Kidney (tissue), 14 donors: ENCODE data around the gene ARHGAP26. TPM values are rescaled to one million over a fixed set of nuclear protein-coding genes. Genes with fewer than 3 reads are reported as not detected.

Experiments used
- DNase-seq, 5 donors: peaks; one replicate each; pipeline ENCODE4 v3.0.0-alpha.2; 2013 to 2020
- FAIRE-seq: peaks from 2 replicates; lab custom pipeline; 2012; peaks lifted over from hg19 to GRCh38; lab: Jason Lieb, UNC
- H3K27ac ChIP-seq, 2 donors: one replicate each; pipeline ENCODE4 v1.7.0; 2013; ENCODE audit warnings: low read depth in 2 of 2, low read length in 2 of 2, inconsistent platforms in 1 of 2
- H3K27me3 ChIP-seq: one replicate; pipeline ENCODE4 v1.7.1; 2013; ENCODE audit warnings: low read length, inconsistent platforms; ENCODE audit not compliant: control insufficient read depth, insufficient read depth
- H3K36me3 ChIP-seq, 3 donors: one replicate each; pipeline versions ENCODE4 v1.7.0 to v1.7.1; 2013; ENCODE audit warnings: low read length in 3 of 3, control low read depth in 1 of 3, inconsistent platforms in 1 of 3; ENCODE audit not compliant: insufficient read depth in 3 of 3, control insufficient read depth in 2 of 3
- H3K4me1 ChIP-seq, 3 donors: one replicate each; pipeline versions ENCODE4 v1.7.0 to v1.7.1; 2013; ENCODE audit warnings: low read length in 3 of 3, inconsistent platforms in 1 of 3, low read depth in 1 of 3; ENCODE audit not compliant: control insufficient read depth in 2 of 3, insufficient read depth in 2 of 3
- H3K4me3 ChIP-seq, 3 donors: one replicate each; pipeline versions ENCODE4 v1.7.0 to v1.8.1; 2013; ENCODE audit warnings: low read length in 3 of 3, control low read depth in 1 of 3, inconsistent platforms in 1 of 3
- H3K9ac ChIP-seq, 3 donors: one replicate each; pipeline versions ENCODE4 v1.7.0 to v1.7.1; 2013; ENCODE audit warnings: low read length in 3 of 3, control low read depth in 1 of 3, inconsistent platforms in 1 of 3
- H3K9me3 ChIP-seq, 3 donors: one replicate each; pipeline versions ENCODE4 v1.7.0 to v1.7.1; 2013; ENCODE audit warnings: low read length in 3 of 3, control low read depth in 1 of 3, inconsistent platforms in 1 of 3; ENCODE audit not compliant: control insufficient read depth in 2 of 3, insufficient read depth in 1 of 3
- intact Hi-C: fragments of 100-400 bp; cut with DNase I; formaldehyde crosslinking; loops from one replicate; pipeline ENCODE4 v1.11.1; 2022
- polyA plus RNA-seq: library from polyadenylated mRNA; stranded (reverse); fragments of 350-450 nt; fragmentation: Illumina TruSeq; extraction: RNeasy Lipid Tissue Mini Kit (QIAGEN cat#74804); gene quantifications from one replicate; pipeline ENCODE4 v1.2.3, GENCODE V29; 2014; ENCODE audit warnings: low read depth, low replicate concordance; ENCODE audit not compliant: insufficient read depth
- total RNA-seq: library from RNA; stranded (reverse); fragmentation: NEBNext Ultra II Directional; extraction: Animal tissue kit (Norgen Biotek cat#: 25700); gene quantifications from one replicate; pipeline ENCODE4 v1.2.1, GENCODE V29; 2021
- TF ChIP-seq, protein P1 (sequence below): IDR thresholded peaks from 3 replicates; pipeline ENCODE4 v1.5.1; 2012; ENCODE audit warnings: mild to moderate bottlenecking, moderate library complexity, borderline replicate concordance; ENCODE audit not compliant: insufficient read depth; ENCODE audit errors: extremely low read depth
- donor health status: control.
- donor health status: control.
- donor health status: control.
- donor health status: control.
- donor health status: control.
- donor health status: DM: yes; HTN: yes; CAD: no.
- donor health status: Normal renal cell carcinoma (clear cell type).

Gene ARHGAP26
- total and polyA plus RNA-seq, 2 donors from 2014 or later: 2.5 to 85.7 TPM

DNA sequence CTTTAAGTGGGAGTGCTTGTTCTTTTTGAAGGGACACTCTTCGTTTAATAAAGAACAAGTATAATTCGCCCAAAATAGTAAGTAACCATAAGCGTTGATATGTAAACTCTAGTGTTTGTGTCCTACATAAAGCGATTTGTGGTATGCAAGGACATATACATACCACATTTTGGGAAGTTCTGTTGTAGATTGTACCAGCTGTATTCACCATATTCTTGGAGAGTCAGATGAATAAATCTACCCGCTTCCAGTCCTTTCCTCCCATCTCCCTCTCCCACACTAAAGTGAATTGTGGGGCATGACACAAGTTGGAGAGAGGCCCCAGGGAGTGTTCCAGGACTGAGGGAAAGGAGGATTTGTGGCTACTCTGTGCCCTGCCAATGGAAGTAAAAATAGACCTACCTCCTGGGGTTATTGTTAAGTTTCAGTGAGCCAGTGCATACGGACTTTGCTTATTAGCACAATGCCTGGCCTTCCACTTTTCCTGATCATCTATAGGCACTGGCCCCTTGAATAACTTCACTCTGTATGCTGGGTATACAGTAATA lies 40.6 kb downstream of the ARHGAP26 start:
- Histone ChIP-seq H3K9me3 (no peaks in the 10 kb centered on the region), H3K27me3 (no peaks in the 10 kb centered on the region), H3K9ac (no peak overlapping the region), H3K36me3 (no peaks in the 10 kb centered on the region), H3K4me1 (peaks cover 0 to 14% (median 4%) of the 10 kb centered on the region in 3 donors), H3K27ac (no peak overlapping the region), H3K4me3 (no peak overlapping the region)
- intact Hi-C loops: no loop called here
- FAIRE-seq: no peak
- DNase-seq: no peak
- TF ChIP-seq, protein P1, sequence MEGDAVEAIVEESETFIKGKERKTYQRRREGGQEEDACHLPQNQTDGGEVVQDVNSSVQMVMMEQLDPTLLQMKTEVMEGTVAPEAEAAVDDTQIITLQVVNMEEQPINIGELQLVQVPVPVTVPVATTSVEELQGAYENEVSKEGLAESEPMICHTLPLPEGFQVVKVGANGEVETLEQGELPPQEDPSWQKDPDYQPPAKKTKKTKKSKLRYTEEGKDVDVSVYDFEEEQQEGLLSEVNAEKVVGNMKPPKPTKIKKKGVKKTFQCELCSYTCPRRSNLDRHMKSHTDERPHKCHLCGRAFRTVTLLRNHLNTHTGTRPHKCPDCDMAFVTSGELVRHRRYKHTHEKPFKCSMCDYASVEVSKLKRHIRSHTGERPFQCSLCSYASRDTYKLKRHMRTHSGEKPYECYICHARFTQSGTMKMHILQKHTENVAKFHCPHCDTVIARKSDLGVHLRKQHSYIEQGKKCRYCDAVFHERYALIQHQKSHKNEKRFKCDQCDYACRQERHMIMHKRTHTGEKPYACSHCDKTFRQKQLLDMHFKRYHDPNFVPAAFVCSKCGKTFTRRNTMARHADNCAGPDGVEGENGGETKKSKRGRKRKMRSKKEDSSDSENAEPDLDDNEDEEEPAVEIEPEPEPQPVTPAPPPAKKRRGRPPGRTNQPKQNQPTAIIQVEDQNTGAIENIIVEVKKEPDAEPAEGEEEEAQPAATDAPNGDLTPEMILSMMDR: no peak

DNA sequence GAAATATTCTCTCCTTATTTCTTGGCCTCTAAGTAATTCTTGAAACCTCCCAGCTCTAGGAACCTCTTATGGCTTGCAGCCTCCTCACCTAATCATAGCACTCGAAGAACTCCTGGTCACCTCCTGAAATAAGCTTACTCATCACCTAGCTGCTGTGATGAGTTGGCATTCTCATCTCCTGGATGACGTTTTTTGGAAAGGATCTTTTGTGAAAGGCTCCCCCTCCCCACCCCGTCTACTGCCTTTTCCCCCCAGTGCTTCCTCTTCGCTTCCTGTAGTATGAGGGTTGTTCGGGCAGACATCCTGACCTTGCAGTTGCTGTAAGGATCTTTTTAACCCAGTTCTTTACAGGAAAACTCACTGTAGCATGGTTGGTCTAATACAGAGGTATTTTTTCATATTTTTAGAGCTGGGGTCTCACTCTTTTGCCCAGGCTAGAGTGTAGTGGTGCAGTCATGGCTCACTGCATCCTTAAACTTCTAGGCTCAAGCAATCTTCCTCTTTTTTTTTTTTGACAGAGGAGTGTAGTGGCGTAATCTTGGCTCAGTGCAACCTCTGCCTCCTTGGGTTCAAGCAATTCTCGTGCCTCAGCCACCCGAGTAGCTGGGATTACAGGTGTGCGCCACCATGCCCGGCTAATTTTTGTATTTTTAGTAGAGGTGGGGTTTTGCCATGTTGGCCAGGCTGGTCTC lies 41.8 kb downstream of the ARHGAP26 start:
- TF ChIP-seq, protein P1: no peak
- H3K27ac ChIP-seq: no peak overlapping the region

DNA sequence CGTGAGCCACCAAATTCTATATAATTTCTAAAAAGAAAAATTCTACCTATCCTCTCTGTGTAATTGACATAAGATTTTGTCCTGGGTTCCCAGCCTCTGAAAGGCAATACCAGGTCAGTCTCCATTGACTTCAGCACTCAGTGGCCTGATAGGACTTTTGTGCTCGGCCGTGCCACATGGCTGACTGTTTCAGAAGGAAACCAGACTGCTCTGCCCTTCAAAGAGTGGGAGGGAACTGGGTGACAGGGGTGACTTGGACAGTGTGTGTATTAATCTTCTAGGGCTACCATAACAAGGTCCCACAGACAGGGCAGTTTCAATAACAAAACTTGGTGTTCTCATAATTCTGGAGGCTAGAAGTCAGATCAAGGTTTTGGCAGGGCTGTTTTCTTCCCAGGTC lies 43.0 kb downstream of the ARHGAP26 start:
- Histone ChIP-seq H3K9me3 (no peaks in the 10 kb centered on the region), H3K27ac (peak overlapping the region in 1 of 2 donors; percentile 81), H3K27me3 (no peaks in the 10 kb centered on the region), H3K4me3 (no peak overlapping the region), H3K9ac (no peak overlapping the region), H3K4me1 (peaks cover 0 to 29% (median 6%) of the 10 kb centered on the region in 3 donors), H3K36me3 (no peaks in the 10 kb centered on the region)
- intact Hi-C loops: no loop called here
- no peak for DNase-seq
- TF ChIP-seq, protein P1: no peak
- no peak for FAIRE-seq

More for the DNA sequence above, 41.8 kb downstream of the ARHGAP26 start:
- Histone ChIP-seq H3K9me3 (no peaks in the 10 kb centered on the region), H3K9ac (no peak overlapping the region), H3K36me3 (no peaks in the 10 kb centered on the region), H3K4me1 (peaks cover 0 to 21% (median 4%) of the 10 kb centered on the region in 3 donors), H3K4me3 (no peak overlapping the region), H3K27me3 (no peaks in the 10 kb centered on the region)
- DNase-seq (no peak), FAIRE-seq (no peak)
- intact Hi-C loops: no loop called here
